HG03439 (cell line): Measurements from ENCODE around the gene NFKB2.

ENCODE experiments used
- ATAC-seq: cut with Tn5 transposase; IDR thresholded peaks from one replicate; pipeline ENCODE4 v1.9.1; 2021; ENCODE audit warnings: mild to moderate bottlenecking, moderate library complexity; ENCODE audit not compliant: unreplicated experiment

Gene NFKB2

GRCh38 chr10:102394079-102394800 lies 1.3 kb upstream of the NFKB2 start:
- ATAC-seq = peak; percentile 79

- ATAC-seq = peak; percentile 2
These were observed 605 bp upstream of the NFKB2 start for GRCh38 chr10:102394801-102395399.

- no peak for ATAC-seq
These were observed 779 bp downstream of the NFKB2 start for GRCh38 chr10:102396317-102396650.

GRCh38 chr10:102396730-102397151 lies 1.2 kb downstream of the NFKB2 start:
- ATAC-seq = no peak

- ATAC-seq = no peak
These were observed 2.0 kb downstream of the NFKB2 start for GRCh38 chr10:102397222-102398171.

GRCh38 chr10:102398172-102399020 lies 2.9 kb downstream of the NFKB2 start:
- no peak for ATAC-seq

- ATAC-seq = peak; percentile 35
These were observed 3.9 kb downstream of the NFKB2 start for GRCh38 chr10:102399217-102400021.

- no peak for ATAC-seq
These were observed 4.6 kb downstream of the NFKB2 start for GRCh38 chr10:102400076-102400475.

GRCh38 chr10:102400598-102401341 lies 5.3 kb downstream of the NFKB2 start:
- ATAC-seq = no peak

GRCh38 chr10:102401342-102401654 lies 5.8 kb downstream of the NFKB2 start:
- ATAC-seq = no peak

- ATAC-seq = no peak
These were observed 6.4 kb downstream of the NFKB2 start for GRCh38 chr10:102401735-102402511.

GRCh38 chr10:102402512-102402896 lies 7.0 kb downstream of the NFKB2 start:
- ATAC-seq = no peak

- no peak for ATAC-seq
These were observed 7.6 kb downstream of the NFKB2 start for GRCh38 chr10:102403115-102403514.

GRCh38 chr10:102404361-102405107 lies 9.0 kb downstream of the NFKB2 start:
- ATAC-seq = no peak

- ATAC-seq = no peak
These were observed 9.6 kb downstream of the NFKB2 start for GRCh38 chr10:102405108-102405571.

- ATAC-seq = no peak
These were observed 10.1 kb downstream of the NFKB2 start for GRCh38 chr10:102405632-102406031.

- ATAC-seq = no peak
These were observed 11.3 kb downstream of the NFKB2 start for GRCh38 chr10:102406815-102407214.
